NCI-H526 (cell line): ENCODE results near the gene RSF1.
"Not testable (repeated sequence)": the region's sequence is repeated elsewhere in the genome, so short reads cannot be mapped to it uniquely, and the experiment has no call there.

Source experiments
- DNase-seq, 2 experiments: peaks; one replicate each; lab custom pipeline; 2025; lab: John Stamatoyannopoulos, UW

The RSF1 gene, protein sequence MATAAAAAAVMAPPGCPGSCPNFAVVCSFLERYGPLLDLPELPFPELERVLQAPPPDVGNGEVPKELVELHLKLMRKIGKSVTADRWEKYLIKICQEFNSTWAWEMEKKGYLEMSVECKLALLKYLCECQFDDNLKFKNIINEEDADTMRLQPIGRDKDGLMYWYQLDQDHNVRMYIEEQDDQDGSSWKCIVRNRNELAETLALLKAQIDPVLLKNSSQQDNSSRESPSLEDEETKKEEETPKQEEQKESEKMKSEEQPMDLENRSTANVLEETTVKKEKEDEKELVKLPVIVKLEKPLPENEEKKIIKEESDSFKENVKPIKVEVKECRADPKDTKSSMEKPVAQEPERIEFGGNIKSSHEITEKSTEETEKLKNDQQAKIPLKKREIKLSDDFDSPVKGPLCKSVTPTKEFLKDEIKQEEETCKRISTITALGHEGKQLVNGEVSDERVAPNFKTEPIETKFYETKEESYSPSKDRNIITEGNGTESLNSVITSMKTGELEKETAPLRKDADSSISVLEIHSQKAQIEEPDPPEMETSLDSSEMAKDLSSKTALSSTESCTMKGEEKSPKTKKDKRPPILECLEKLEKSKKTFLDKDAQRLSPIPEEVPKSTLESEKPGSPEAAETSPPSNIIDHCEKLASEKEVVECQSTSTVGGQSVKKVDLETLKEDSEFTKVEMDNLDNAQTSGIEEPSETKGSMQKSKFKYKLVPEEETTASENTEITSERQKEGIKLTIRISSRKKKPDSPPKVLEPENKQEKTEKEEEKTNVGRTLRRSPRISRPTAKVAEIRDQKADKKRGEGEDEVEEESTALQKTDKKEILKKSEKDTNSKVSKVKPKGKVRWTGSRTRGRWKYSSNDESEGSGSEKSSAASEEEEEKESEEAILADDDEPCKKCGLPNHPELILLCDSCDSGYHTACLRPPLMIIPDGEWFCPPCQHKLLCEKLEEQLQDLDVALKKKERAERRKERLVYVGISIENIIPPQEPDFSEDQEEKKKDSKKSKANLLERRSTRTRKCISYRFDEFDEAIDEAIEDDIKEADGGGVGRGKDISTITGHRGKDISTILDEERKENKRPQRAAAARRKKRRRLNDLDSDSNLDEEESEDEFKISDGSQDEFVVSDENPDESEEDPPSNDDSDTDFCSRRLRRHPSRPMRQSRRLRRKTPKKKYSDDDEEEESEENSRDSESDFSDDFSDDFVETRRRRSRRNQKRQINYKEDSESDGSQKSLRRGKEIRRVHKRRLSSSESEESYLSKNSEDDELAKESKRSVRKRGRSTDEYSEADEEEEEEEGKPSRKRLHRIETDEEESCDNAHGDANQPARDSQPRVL (N-terminal part only)

GRCh38 chr11:77820565-77821348 lies at the start of gene RSF1, which contains the start of gene AAMDC:
TSS of gene RSF1 (minus strand) at chr11:77820722. CDS start at chr11:77820714, 8 bp downstream.
TSS of gene AAMDC (plus strand) at chr11:77821144. CDS start at chr11:77842497, 21,353 bp downstream.
- peak; percentile 99 to 100 for DNase-seq

GRCh38 chr11:77868744-77869143 lies 48.2 kb upstream of the RSF1 start:
- no peak for DNase-seq

DNA sequence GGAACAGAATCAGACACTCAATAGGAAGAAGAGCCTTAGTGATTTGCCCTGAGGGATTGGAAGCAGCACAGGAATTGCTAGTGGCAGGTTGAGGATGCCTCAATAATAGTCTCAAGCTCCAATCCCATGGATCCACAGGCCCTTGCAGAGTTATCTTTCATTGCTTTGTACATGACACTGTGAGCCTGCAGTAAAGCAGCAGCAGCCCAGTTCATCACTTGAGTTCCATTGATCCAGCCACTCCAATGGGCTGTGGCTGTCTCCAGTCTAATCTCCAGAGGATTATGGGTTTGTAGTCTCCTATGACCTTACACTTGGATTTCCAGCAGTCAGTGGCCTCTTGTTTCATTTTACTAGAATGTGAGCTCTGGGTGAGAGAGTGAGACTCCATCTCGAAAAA lies 45.8 kb upstream of the RSF1 start:
- no peak for DNase-seq

- DNase-seq: no peak
Observed at GRCh38 chr11:77865805-77866204, 45.3 kb upstream of the RSF1 start.

DNA sequence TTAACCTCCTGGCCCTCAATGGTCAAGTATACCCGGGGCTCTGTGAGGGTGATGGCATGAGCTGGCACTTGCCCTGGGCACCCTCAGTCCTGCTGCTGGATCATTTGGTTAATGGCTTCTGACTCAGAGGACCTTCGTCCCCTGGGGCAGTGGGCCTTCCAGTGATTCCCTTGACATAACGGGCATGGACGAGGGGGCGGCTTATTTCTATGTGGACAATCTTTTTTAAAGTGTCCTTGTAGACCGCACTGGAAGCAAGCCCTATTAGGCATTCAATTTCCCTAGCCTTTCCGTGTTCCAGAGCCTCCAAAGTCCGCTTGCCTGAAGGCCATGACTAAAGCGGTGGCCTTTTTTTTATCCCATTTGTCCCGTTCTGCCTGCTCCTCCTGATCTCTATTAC lies 40.9 kb upstream of the RSF1 start:
- not testable (repeated sequence) for DNase-seq

DNA sequence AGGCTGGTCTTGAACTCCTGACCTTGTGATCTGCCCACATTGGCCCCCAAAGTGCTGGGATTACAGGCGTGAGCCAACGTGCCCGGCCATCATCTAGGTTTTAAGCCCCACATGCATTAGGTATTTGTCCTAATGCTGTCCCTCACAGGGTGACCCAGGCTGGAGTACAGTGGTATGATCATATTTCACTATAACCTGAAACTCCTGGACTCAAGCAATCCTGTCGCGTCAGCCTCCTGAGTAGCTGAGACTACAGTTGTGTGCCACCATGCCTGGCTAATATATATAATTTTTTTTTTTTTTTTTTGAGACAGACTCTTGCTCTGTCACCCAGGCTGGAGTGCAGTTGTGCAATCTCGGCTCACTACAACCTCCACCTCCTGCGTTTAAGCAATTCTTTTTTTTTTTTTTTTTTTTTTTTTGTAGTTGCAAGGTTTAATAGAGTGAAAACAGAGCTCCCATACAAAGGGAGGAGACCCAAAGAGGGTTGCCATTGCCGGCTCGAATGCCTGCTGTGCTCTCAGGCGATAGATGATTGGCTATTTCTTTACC lies 37.5 kb upstream of the RSF1 start:
- DNase-seq: not testable (repeated sequence)

- DNase-seq: no peak
Observed at GRCh38 chr11:77854838-77855237, 34.3 kb upstream of the RSF1 start.

DNA sequence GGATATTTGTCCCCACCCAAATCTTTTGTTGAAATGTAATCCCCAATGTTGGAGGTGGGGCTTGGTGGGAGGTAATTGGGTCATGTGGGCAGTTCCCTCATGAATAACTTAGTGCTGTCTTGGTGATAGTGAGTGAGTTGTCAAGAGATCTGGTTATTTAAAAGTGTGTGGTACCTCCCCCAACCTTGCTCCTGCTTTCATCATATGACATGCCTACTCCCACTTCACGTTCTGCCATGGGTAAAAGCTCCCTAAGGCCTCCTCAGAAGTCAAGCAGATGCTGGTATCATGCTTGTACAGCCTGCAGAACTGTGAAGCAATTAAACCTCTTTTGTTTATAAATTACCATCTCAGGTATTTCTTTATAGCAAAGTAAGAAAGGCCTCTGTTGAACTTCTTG lies 31.0 kb upstream of the RSF1 start:
- DNase-seq: no peak

DNA sequence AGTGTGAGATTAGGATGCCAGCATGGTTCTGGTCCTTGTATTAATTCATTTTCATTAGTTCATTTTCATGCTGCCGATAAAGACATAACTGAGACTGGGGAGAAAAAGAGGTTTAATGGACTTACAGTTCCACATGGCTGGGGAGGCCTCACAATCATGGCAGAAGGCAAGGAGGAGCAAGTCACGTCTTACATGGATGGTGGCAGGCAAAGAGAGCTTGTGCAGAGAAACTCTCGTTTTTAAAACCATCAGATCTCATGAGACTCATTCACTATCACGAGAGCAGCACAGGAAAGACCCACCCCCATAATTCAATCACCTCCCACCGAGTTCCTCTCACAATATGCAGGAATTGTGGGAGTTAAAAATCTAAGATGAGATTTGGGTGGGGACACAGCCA lies 23.2 kb upstream of the RSF1 start:
- DNase-seq: not testable (repeated sequence)

- no peak for DNase-seq
Observed at GRCh38 chr11:77842441-77843121, 22.1 kb upstream of the RSF1 start.

DNA sequence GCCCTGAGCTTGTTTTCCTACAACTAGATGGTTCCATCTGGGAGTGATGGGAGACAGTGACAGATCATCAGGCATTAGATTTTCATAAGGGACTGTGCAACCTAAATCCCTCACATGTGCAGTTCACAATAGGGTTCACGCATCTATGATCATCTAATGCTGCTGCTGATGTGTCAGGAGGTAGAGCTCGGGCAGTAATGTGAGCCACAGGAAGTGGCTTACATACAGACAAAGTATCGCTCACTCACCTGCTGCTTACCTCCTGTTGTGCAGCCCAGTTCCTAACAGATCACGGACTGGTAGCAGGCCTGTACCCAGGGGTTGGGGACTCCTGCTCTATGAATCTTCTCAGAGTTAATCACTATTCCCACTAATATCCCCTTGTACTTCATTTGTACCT lies 12.8 kb upstream of the RSF1 start:
- DNase-seq: no peak

DNA sequence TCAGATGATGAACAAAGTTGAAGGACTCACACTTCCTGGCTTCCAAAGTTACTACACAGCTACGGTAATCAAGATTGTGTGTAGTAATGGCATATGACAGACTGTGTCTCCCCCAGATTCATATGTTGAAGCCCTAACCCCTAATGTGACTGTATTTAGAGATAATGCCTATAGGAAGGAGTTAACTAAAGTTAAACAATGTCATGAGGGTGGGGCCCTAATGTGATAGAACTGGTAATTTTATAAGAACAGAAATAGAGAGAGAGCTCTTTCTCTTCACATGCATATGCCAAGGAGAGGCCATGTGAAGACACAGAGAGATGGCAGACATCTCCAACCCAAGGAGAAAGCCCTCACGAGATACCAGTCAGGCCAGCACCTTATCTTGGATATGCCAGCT lies 8.4 kb upstream of the RSF1 start:
- DNase-seq: no peak

GRCh38 chr11:77823775-77824174 lies 3.3 kb upstream of the RSF1 start:
- no peak for DNase-seq

DNA sequence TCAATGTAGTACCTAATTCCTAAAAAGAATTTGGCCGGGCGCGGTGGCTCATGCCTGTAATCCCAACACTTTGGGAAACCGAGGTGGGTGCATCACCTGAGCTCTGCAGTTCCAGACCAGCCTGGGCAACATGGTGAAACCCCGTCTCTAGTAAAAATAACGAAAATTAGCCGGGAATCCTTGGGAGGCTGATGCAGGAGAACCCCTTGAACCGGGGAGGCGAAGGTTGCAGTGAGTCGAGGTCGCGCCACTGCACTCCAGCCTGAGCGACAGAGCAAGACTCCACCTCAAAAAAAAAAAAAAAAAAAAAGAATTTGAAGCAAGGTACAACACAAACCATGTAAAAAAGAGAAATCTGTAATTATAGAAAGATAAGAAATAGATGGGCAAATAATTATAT lies 1.6 kb upstream of the RSF1 start:
- not testable (repeated sequence) for DNase-seq

- peak in 1 of 2 experiments; percentile 79 for DNase-seq
Observed at GRCh38 chr11:77821349-77821851, 878 bp upstream of the RSF1 start.

DNA sequence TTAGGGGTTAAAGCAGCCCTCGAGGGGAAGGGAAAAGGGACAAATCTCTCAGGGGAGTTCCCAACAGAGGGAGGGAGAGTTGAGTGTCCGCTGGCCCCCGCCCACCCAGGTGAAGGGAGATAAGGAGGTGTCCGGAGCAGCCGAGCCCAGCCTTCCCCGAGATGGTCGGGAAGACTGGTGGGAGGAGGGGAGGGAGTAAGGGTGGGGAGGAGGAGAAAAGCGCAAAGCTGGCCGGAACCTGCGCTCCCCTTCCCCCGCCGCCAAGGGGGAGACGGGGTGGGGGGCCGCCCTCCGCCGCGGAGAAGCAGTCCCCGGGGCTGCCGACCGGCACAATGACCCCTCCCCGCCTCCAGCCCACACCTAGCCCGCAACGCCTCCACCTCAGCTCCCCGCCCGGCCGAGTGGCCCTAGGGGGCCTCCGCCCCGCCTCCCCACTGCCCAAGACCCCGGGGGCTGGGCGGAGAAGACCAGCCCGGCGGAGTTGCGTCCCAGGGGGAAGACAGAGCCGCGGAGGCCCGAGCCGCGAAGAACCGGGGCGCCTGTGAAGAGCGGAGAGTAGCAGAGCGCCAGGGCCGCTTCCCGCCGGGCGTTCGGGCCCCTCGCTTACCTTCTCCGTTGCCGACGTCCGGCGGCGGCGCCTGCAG lies 479 bp downstream of the RSF1 start:
- peak; percentile 66 to 72 for DNase-seq

GRCh38 chr11:77819411-77819920 lies 1.1 kb downstream of the RSF1 start:
- peak; percentile 92 to 95 for DNase-seq

GRCh38 chr11:77815459-77815858 lies 5.1 kb downstream of the RSF1 start:
- DNase-seq: no peak

DNA sequence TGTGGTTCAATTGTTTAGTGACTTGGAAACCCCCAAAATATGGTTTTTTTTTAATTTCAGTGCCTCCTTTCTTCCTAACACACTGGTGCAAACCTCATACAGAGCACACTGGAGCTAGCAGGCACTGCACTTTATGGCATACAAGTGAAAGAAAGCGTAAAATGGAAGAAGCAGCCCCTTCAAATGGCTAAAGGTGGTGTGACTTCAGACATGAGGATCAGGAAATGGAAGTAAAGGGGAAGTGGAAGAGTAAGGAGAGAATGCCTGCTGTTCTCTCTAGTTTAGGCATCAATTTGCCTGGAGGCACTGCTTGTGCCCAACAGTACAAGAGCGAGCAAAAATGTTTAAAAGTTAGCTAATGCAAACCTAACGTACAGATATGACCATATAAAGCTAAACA lies 5.7 kb downstream of the RSF1 start:
- DNase-seq: no peak
